ENCODE data around the gene SAMD9.
"Not testable (repeated sequence)": the region's sequence is repeated elsewhere in the genome, so short reads cannot be mapped to it uniquely, and the experiment has no call there.

SAMD9 gene

DNA sequence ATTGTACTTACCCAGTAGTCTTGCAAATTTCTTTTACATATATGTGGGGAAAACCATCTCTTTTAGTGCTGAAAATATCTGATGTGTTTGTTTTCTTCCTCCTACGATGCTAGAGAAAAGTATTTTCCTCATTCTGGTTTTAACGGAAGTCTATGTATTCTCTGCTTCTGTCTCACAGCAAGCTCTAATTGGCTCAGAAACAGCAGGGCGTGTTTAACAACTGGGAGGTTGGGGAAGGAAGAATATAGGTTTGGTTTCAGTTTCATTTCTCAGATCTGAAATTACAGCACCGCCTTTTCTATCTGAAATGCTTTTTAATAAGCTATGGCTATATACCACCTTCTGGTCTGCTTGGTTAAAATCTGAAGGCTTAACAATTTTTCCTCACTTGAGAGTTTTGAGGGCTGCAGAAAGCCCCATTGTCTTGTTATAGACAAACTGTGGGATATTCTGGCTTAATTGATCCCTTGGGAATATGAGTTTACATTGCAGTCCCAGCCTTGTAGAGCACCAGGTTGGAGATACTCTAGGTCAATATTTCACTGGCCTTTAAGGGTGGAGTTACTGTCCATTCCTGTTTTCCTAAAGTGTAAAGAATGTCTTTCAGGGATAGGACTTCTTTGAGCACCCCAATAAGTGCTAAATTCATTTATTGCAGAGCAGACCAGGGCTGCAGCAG, at the start of gene SAMD9:
SAMD9 (minus strand) TSS at position 128 of the 679 bp plus-strand sequence. CDS start 11,882 bp downstream, outside the sequence.
- peak; percentile 13 for DNase-seq (ENCODE audit: low read depth)

DNA sequence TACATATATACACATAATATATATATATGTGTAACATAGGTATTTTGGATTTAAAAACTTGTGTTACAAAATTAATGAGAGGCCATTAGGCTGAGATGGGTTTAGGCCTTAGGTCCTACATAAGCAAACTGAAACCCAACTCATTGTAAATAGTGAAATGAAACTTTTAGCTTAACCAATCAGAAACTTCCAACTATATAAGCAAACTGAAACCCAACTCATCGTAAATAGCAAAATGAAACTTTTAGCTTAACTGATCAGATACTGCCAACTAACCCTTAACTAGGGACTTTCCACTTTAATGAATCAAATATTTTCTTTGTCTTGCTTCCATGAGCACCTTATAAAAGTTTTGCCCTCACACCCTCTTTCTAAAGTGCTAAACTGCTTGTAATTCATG, 47.7 kb upstream of the SAMD9 start:
- DNase-seq (ENCODE audit: low read depth) = no peak

DNA sequence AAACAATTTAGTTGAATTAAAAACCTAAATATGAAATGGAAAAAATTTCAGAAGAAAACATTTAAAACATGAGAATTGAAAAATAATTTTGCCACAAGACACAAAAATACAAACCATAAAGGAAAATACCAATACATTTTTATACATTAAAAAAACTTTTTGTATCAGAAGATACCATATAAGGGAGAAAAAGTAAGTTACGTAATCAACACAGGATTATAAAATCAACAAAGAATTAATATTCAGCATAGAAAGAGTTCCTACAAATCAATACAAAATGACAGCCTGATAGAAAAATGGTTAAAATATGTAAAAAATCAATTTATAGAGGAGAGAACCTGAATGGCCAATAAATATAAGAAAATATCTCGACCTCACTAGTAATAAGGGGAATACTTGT, 47.0 kb upstream of the SAMD9 start:
- DNase-seq (ENCODE audit: low read depth) = no peak

DNA sequence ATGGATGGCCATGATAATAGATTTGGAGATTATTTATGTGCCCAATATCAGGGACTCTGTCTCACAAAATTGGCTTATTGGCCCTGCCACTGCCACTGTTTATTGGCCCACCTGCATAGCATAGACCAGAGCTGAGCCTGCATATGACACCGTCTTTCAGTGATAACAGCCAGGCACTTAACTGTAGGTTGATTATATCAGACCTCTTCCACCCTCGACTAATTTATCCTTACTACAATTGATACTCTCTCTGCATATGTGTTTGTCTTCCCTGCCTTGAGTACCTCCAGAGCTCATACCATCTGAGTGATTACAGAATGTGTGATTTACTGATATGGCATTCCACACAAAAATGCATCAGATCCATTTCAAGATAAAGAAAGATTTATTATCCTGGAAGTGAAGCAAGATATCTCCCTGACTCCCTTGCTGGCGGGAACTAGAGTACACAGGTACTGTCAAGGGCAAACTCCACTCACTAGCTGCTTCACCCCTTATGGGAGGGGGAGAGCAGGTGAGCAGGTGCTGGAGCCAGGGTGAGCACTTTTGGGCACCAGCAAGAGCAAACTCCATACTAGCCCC, 43.5 kb upstream of the SAMD9 start:
- no peak for DNase-seq (ENCODE audit: low read depth)

DNA sequence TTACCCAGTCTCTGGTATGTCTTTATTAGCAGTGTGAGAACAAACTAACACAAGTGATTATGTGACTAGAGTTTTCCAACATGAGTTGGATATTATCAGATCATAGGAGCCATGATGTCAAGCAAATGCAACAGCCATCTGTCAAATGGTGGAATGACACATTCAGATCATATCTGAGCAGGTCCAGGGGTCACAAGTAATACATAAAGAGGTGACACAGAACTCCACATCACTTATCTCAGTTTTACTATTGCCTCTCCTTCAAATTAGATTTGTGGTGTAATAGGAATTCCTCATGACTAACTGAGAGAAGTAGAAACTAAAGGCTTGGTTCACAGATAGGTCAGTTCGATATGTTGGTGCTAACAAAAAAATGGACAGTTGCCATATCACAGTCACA, 42.6 kb upstream of the SAMD9 start:
- no peak for DNase-seq (ENCODE audit: low read depth)

DNA sequence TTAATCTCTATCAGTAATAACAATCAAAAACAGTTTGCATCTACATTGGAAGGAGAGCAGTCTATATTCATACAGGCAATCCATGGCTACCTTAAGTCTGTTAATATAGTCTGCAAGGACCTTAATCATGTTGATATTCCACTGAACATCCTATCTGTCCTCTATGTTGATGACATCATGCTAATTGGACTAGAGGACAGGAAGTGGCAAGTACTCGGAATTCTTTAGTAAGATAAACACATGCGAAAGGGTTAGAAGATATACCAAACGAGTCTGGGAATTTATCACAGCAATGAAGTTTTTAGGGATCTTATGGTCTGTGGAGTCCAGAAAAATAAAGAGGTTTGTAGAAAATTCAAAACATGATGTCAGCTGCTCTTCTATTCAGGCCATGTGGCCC, 41.7 kb upstream of the SAMD9 start:
- DNase-seq (ENCODE audit: low read depth) = no peak

DNA sequence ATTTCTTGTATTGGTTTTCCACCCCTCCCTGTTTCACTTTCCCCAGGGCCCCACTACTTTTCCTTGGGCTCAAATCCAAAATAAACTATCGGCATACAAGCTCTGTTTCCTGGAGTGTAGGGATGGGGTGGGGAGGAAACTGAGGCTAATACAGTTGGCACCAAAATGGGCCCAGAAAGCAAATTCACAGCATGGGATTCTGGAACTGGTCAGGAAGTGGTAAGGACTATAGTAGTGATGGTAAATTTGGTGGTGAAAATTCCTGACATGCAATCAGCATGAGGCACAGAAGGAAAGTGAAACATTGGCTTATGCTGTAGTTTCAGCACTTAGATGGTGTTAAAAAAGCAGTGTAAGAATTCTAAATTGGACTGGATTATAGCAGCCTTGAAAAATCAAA, 39.1 kb upstream of the SAMD9 start:
- no peak for DNase-seq (ENCODE audit: low read depth)

DNA sequence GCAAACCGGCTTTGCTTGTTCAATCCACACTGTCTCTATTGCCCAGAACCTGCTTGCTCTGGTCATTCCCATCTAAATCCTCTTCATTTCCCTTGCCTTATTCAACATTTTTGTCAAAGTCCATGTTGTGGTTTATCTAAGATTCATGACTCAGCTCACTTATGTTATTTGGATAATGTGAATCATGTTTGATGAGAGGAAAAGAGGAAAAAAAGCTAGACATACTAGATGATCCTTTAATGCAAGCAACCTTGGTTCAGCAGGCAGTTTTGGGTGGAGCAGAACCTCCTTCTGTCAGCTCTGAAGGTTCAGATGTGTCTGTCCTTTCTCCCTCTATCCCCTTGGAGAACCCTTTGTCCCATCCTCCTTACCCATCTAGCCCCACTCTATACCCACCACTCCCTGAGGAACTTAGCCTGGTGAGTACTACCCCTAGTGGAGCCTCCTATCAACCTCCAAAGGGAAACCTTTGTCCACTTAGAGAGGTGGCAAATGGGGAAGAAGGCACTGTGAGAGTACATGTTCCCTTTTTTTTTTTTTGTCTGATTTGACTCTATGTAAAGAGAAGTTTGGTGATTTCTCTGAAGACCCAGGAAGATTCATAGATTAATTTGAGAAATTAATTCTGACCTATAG, 32.5 kb upstream of the SAMD9 start:
- no peak for DNase-seq (ENCODE audit: low read depth)

DNA sequence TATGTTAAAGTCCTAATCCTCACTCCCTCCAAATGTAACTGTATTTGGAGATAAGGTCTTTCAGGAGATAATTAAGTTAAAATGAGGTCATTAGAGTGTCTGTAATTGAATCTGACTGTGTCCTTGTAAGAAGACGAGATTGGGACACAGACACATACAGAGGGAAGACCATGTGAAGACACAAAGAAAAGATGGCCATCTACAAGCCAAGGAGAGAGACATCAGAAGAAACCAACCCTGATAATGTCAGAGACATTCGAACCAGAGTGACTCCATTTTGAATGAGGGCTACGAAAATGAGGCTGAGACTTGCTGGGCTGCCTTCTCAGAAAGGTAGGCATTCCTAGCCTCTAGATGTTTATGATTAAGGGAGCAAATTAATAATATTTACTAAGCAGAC, 30.9 kb upstream of the SAMD9 start:
- no peak for DNase-seq (ENCODE audit: low read depth)

DNA sequence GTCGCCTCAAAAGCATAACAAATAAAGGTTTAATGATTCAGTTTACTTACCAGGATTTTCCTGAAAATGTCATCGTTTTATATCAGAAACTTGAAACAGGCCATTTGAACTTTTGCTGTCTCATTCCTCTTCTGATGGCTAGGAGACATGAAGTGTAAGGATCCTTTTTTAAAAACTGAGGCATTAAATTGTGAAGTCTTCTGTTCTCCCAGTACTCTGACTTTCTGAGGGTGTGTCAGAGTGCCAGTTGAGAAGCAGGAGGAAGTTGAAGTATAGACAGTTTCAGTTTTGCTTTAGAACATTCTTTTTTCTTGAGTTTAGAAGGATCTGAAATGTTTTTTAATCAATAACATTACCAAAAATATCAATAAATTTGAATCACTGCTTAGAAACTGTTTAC, 30.4 kb upstream of the SAMD9 start, which contains the start of gene SAMD9L:
SAMD9L (minus strand) TSS at position 242 of the 400 bp plus-strand sequence. CDS start 12,414 bp downstream, outside the sequence.
- DNase-seq (ENCODE audit: low read depth) = no peak

DNA sequence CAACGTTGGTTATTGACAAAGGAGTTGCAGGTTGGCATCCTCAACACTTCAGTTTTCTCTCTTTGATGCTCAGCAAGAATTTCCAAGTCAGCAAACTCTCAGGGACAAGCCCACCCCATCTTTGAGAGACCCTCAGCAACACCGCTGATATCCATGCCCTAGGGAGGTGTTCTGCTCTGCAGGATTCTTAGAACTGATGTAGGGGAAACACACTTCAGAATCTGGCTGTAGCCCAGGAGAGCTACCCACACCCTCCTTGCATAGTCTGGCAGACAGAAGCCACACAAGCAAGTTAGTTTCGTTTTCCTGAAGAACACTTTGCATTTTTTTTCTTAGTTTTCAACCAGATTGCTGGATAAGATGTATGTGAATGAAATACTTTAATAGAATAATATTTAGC, 29.6 kb upstream of the SAMD9 start:
- peak; percentile 9 for DNase-seq (ENCODE audit: low read depth)

DNA sequence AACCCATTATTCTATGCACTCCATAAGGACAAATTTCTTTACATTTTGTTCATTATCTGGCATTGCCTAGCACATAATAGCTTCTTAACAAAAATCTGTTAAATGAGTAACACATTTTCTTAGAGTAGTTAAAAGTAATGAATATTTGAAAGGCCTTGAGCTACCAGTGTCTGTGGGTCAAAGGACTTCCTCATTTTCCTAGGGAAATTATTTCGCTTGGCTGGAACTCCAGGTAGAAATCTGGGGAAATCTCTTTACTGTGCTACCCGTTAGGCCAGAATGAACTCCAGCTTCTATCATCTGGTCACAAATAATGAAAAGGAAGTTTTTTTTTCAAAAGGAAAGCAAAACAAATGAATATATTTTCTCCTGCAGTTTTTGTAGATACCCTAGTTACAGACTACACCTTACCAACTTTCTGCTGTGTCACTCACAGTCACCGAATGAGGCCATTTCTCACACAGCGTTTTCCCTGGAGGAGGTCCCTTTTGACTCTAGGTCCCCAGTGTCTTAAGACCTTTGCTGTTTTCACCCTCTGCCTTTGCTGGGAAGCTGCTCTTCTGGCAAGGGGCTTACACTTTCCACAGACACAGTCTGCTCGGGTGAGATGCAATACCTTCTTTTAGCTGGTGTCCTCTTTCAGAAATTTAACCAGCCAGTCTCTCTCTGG, 28.8 kb upstream of the SAMD9 start:
- DNase-seq (ENCODE audit: low read depth) = no peak

DNA sequence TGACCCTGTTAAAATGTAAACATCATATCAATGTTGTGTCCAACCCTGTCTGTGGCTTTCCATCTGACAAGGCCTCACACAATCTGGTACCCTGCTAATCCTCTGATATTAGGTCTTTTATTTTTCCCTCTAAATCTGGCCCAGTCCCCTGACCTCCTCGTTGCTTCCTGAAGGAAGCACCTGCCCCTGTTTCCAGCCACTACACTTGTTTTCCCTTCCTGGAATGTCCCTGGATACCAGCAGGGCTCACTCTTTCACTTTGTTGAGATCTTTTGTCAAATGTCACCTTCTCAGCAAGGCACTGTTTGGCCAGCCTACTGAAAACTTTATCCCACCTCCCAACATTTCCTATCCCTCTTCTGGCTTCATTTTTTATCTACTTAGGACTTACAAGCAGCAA, 28.3 kb upstream of the SAMD9 start:
- no peak for DNase-seq (ENCODE audit: low read depth)

DNA sequence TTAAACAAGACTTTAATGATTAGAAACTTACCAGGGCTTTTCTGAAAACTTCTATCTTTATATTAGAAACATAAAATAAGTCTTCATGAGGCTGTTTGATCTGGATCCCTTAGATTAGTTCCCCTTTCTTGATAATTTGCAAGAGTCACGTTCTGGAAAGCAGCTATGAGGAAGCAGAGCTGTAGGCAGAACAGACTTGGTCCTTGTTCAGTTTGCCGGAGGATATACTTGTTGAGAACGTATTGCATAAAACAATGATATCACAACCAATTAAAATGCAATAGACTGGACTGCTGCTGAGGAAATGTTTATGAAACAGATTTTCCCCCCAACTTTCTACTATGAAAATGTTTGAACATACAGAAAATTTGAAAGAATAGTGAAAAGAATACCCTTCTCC, 27.6 kb upstream of the SAMD9 start:
- DNase-seq (ENCODE audit: low read depth) = no peak

DNA sequence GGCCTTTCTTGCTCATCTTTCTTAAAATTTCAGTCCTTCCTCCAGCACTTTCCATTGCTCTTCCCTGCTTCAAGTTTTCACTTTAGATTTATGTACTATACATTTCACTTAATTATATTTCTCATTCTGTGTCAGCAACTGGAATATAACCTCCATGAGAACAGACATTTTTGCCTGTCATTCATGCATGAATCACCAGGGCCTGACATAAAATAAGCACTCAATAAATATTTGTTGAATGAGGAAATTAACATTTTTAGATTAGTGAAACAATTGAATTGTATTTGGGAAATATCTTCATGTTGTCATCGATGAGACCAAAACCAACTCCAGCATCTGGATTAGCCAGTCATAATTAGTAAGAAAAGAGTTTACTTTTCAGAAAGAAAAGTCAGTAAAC, 24.3 kb upstream of the SAMD9 start:
- no peak for DNase-seq (ENCODE audit: low read depth)

DNA sequence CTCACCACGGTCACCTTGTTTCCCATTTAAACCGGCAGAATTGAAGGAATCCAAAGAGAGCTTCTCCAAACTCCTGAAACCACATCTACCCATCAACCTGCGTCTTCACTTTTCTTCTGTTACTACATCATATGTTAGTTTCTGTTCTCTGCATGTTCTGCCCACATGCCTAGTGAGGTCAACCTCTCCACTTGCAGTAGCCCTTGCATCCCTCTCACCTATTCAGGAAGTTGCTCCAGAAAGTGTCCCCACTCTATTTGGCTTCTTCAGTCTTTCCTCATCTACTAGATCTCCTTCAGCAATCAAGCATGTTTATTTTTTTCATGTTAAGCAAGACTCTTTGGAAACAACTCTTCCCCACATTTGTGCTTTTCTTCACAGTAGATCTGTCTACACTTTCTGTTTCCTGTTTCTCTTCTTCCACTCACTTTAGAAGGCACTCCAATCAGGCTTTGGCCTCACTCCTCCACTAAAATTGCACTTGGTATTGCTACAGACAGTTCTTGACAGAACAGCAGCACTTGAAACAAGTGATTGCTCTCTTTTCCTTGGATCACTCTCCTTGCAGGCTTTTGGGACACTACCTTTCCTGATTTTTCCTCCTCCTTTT, 22.9 kb upstream of the SAMD9 start:
- no peak for DNase-seq (ENCODE audit: low read depth)

DNA sequence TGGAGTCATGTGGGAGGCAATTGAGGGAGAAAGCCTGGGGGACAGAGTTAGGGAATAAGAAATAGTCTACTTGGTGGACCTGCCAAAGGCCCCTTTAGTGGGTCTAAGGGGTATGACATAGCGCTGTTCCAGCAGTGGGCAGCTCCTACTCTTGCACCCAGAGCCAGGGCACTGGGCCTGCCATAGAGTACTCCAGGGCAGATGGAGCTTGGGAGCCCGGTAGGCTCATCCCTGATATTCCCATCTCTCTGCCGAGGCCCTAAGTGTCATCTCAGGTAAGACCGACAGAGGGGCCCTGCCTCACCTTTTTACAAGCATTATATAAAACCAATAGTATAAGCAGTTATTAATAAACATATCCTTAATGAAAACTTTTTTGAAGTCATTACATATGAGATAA, 20.8 kb upstream of the SAMD9 start:
- no peak for DNase-seq (ENCODE audit: low read depth)

DNA sequence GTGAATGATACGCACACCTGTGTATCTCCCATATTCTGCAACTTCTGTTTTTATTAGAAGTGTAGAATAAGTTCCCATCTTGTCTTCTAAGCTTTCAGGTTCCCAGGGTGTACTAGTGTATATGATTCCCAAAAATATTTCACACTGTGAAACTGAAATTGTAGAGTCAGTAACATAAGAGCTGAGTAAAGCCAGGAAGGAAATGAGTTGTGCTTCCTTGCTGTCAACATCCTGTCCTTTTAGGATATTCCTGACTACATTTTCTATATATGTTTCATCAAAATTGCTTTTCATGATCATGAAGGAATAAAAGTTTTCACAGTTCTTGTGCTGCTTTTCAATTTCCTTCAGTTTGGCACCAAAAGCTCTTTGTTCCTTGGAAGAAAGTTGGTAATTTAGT, 15.2 kb upstream of the SAMD9 start:
- DNase-seq (ENCODE audit: low read depth) = no peak

DNA sequence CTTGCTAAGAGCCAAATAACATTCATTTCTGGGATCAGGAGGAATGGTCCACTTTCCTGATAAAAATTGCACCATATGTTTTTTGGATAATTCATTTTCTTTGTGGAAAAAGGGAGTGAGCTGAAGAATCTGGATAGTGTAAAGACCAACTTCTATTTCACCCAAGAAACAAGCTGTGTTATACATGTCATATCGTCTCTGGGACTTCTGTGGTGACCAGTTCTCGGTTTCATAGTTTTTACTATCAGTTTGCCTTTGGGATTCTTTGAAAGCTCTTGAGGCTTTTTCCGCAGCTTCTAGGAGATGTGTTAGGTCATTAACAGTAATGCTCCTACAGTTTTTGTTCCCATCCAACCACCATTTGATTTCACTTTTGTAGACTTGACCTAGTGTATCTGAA, 14.4 kb upstream of the SAMD9 start:
- DNase-seq (ENCODE audit: low read depth) = no peak

DNA sequence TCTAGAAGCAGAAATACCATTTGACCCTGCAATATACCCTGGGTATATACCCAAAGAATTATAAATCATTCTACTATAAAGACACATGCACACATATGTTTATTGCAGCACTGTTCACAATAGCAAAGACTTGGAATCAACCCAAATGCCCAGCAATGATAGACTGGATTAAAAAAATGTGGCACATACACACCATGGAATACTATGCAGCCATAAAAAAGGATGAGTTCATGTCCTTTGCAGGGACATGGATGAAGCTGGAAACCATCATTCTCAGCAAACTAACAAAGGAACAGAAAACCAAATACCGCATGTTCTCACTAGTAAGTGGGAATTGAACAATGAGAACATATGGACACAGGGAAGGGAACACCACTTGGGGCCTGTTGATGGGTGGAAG, 9.2 kb upstream of the SAMD9 start:
- DNase-seq (ENCODE audit: low read depth) = not testable (repeated sequence)

DNA sequence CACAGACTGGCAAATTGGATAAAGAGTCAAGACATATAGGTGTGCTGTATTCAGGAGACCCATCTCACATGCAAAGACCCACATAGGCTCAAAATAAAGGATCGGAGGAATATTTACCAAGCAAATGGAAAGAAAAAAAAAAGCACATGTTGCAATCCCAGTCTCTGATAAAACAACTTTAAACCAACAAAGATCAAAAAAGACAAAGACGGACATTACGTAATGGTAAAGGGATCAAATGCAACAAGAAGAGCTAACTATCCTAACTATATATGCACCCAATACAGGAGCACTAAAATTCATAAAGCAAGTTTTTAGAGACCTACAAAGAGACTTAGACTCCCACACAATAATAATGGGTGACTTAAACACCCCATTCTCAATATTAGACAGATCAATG, 5.8 kb upstream of the SAMD9 start:
- DNase-seq (ENCODE audit: low read depth) = not testable (repeated sequence)

All from activated T-cell treated with anti-CD3 and anti-CD28 coated beads for 1 hour (primary cell).